Stomach smooth muscle (tissue), 2 donors: ENCODE results near the gene CPNE4.

Experiments used
- H3K27ac ChIP-seq: one replicate; pipeline ENCODE4 v1.7.0; 2013; ENCODE audit warnings: mild to moderate bottlenecking, low read length, inconsistent platforms
- H3K27me3 ChIP-seq, 2 donors: one replicate each; pipeline ENCODE4 v1.7.0; 2013; ENCODE audit warnings: low read length in 2 of 2; ENCODE audit not compliant: insufficient read depth in 2 of 2, control insufficient read depth in 1 of 2
- H3K36me3 ChIP-seq, 2 donors: one replicate each; pipeline ENCODE4 v1.7.0; 2013; ENCODE audit warnings: low read length in 2 of 2; ENCODE audit not compliant: control insufficient read depth in 2 of 2, insufficient read depth in 2 of 2
- H3K4me1 ChIP-seq: one replicate; pipeline ENCODE4 v1.7.0; 2013; ENCODE audit warnings: low read length; ENCODE audit not compliant: control insufficient read depth, insufficient read depth
- H3K4me3 ChIP-seq, 2 donors: one replicate each; pipeline ENCODE4 v1.7.0; 2013; ENCODE audit warnings: low read length in 2 of 2
- H3K9ac ChIP-seq, 2 donors: one replicate each; pipeline ENCODE4 v1.7.0; 2013; ENCODE audit warnings: low read length in 2 of 2, mild to moderate bottlenecking in 1 of 2
- H3K9me3 ChIP-seq, 2 donors: one replicate each; pipeline ENCODE4 v1.7.0; 2013; ENCODE audit warnings: low read length in 2 of 2; ENCODE audit not compliant: control insufficient read depth in 2 of 2
- donor health status: healthy.
- donor health status: Pancreatic carcinoma.

Gene CPNE4

DNA sequence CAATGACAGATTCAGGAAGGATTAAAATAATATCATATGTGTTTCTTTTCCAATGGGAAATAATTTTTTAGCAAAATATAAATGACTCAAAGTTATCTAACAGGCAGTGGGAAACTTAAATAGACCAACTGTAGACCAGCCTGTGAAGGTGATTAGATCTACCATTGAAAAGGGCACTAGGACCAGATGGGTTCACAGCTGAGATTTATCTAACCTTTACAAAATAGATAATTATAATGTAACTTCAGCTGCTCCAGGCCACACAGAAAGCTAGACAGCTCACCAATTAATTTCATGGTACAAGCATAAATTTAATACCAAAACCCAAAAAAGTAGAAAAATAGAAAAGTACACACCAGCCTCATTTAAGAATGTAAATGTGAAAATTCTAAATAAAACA is 291.7 kb downstream of the CPNE4 start:
- Histone ChIP-seq H3K4me3 (no peak overlapping the region), H3K27ac (no peak overlapping the region), H3K4me1 (no peaks in the 10 kb centered on the region), H3K9me3 (no peaks in the 10 kb centered on the region), H3K36me3 (no peaks in the 10 kb centered on the region), H3K9ac (no peak overlapping the region), H3K27me3 (no peaks in the 10 kb centered on the region)

DNA sequence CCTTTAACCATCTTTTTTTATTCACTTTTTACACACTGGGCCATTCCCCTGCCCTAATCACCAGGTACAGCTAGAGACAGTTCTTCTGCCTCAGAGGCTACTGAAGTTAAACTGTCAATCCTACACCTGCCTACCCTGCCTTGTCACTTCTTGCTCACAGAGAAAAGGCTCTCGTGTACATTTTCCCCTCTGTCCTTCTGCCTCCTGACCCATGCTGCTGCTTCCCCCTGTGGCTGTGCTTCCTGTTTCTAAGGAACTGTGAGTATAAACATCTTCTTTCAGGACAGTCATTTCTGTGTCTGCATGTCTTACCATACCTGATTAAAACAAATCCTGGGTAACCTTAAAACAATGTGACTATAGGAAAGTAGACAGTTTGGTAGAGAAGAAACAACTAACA is 295.6 kb downstream of the CPNE4 start:
- Histone ChIP-seq H3K9ac (no peak overlapping the region), H3K36me3 (no peaks in the 10 kb centered on the region), H3K4me1 (no peaks in the 10 kb centered on the region), H3K4me3 (no peak overlapping the region), H3K27ac (no peak overlapping the region), H3K9me3 (no peaks in the 10 kb centered on the region), H3K27me3 (no peaks in the 10 kb centered on the region)

DNA sequence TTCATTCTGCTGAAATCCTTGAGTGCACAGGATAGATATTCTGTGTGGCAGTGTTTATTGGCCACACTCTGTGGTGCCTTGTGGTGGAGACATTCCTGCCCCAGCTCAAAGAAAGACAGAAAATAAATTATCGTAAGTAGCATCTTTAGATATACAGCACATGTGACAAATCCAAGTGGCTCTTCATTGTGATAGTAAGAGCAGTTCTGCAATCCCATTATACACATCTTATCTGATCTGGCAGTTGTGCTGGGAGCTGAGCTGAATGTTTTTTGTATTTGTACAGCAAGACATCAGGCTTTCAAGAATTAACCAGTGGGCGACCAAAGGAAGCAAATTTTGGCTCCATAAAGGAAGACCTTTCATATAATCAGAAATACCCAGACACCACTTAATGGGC is 296.7 kb downstream of the CPNE4 start:
- H3K27ac ChIP-seq = no peak overlapping the region
- no peaks in the 10 kb centered on the region for H3K4me1 ChIP-seq
- no peak overlapping the region for H3K4me3 ChIP-seq
- H3K36me3 ChIP-seq = no peaks in the 10 kb centered on the region
- no peaks in the 10 kb centered on the region for H3K27me3 ChIP-seq
- H3K9ac ChIP-seq = no peak overlapping the region
- H3K9me3 ChIP-seq = no peaks in the 10 kb centered on the region

DNA sequence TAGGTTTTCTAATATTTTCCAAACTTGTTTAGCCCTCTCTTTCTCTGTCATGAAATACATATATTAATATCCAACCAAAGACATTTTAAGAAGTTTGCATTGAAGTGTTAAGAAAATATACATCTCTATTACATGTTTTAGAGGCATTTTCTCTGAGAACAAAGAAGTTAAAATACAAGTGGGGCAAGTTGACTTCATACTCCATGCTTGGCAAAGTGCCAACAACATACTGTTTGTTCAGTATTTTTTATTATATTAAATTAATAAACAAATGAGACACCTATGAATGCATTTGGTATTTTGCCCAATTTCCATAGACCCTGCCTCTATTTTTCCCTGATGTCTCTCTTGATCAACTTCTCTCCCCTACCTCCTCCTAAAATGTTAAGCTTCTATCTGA is 299.3 kb downstream of the CPNE4 start:
- H3K4me3 ChIP-seq = no peak overlapping the region
- peaks cover 0 to 2% of the 10 kb centered on the region in 2 donors for H3K27me3 ChIP-seq
- no peak overlapping the region for H3K9ac ChIP-seq
- H3K27ac ChIP-seq = no peak overlapping the region
- H3K9me3 ChIP-seq = no peaks in the 10 kb centered on the region
- no peaks in the 10 kb centered on the region for H3K36me3 ChIP-seq
- no peaks in the 10 kb centered on the region for H3K4me1 ChIP-seq

DNA sequence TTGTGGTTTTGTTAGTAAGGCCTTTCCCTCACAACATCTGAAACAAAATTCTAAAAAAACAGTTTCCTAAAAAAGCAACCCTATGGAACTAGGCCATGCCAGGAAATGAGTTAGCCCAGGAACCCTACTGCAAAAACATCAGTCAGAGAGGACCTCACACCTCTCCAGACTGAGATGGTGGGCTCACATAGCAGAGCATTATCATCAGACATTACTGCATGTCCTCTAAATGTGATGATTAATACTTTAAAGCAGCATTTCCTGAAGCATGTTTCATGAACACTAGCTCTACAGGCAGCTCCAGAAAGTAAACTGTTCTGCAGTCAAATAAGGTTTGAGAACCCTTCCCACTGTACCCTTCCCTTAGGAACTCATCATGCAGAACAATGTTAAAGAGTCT is 299.7 kb downstream of the CPNE4 start:
- no peaks in the 10 kb centered on the region for H3K4me1 ChIP-seq
- H3K27ac ChIP-seq = no peak overlapping the region
- H3K36me3 ChIP-seq = no peaks in the 10 kb centered on the region
- peaks cover 0 to 2% of the 10 kb centered on the region in 2 donors for H3K27me3 ChIP-seq
- H3K9ac ChIP-seq = no peak overlapping the region
- H3K4me3 ChIP-seq = no peak overlapping the region
- H3K9me3 ChIP-seq = no peaks in the 10 kb centered on the region

DNA sequence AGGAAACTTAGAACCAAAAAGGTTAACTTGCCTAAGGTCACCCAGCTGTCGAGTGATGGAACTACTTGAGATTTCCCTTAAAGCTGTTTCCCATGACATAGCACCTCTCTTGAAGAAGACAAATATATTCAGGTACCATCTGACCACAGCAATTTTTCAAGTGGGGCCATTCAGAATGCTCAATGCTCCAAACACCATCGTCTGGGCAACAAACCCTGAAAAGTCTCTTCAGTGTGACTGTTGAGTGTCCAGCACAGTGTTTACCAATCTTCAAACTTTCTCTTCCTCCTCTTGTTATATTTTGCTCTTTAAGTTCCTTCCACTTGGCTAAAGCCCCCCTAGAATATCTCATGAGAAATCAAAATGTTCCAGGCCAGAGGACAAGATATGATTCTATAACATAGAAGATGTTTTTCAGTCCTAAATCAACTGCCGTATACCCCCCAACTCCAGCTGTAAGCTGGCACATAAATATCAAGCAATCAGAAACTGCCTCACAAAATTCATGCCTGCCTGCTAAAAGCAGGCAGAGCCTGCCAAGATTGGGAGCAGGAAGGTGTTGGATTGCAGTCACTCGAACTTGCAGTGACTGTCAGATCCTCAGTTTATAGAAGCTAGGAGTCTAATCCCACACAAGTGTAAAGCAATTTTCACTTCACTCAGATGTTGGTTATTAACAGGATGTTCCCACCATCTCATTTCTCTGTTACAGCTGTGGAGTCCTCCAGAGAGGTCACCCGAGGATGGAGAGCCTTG is 301.6 kb downstream of the CPNE4 start:
- no peaks in the 10 kb centered on the region for H3K36me3 ChIP-seq
- no peaks in the 10 kb centered on the region for H3K4me1 ChIP-seq
- H3K4me3 ChIP-seq = no peak overlapping the region
- H3K9ac ChIP-seq = no peak overlapping the region
- H3K9me3 ChIP-seq = no peaks in the 10 kb centered on the region
- no peak overlapping the region for H3K27ac ChIP-seq
- peaks cover 0 to 2% of the 10 kb centered on the region in 2 donors for H3K27me3 ChIP-seq

DNA sequence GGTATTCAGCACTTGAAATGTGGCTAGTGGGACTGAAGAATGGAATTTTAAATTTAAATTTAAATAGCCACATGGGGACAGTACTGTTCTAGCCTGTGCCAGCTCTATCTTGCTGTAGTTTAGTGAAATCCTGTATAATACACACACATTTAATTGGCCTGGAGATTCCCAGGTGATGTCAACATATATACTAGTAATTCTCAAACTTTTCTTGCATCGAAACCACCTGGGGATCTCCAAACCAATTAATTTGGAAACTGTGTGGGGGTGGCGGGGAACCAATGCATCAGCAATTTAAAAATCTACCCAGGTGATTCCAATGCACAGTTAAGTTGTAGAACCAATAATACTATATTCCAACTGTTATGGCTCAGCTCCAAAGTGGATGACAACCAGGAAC is 303.1 kb downstream of the CPNE4 start:
- peaks cover 0 to 2% of the 10 kb centered on the region in 2 donors for H3K27me3 ChIP-seq

DNA sequence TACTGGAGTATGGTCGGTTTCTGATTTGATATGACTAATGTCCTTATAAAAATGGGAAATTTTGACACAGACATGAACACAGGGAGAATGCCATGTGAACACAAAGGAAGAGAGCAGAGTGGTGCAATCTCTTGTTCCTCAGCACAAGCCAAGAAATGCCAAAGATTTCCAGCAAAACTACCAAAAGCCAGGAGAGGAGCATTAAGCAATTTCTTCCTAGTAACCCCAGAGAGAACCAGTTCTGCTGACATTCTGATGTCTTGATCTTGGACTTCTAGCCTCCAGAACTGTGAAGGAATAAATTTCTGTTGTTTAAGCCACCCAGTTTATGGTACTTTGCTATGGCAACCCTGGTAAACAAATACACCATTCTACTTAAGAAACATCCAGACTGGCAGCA is 304.2 kb downstream of the CPNE4 start:
- no peak overlapping the region for H3K9ac ChIP-seq
- H3K36me3 ChIP-seq = no peaks in the 10 kb centered on the region
- no peak overlapping the region for H3K27ac ChIP-seq
- peaks cover 0 to 2% of the 10 kb centered on the region in 2 donors for H3K27me3 ChIP-seq
- H3K4me1 ChIP-seq = no peaks in the 10 kb centered on the region
- H3K4me3 ChIP-seq = no peak overlapping the region
- H3K9me3 ChIP-seq = no peaks in the 10 kb centered on the region

More for the DNA sequence above, 303.1 kb downstream of the CPNE4 start:
- no peaks in the 10 kb centered on the region for H3K9me3 ChIP-seq
- H3K4me1 ChIP-seq = no peaks in the 10 kb centered on the region
- no peaks in the 10 kb centered on the region for H3K36me3 ChIP-seq
- no peak overlapping the region for H3K9ac ChIP-seq
- H3K27ac ChIP-seq = no peak overlapping the region
- H3K4me3 ChIP-seq = no peak overlapping the region

DNA sequence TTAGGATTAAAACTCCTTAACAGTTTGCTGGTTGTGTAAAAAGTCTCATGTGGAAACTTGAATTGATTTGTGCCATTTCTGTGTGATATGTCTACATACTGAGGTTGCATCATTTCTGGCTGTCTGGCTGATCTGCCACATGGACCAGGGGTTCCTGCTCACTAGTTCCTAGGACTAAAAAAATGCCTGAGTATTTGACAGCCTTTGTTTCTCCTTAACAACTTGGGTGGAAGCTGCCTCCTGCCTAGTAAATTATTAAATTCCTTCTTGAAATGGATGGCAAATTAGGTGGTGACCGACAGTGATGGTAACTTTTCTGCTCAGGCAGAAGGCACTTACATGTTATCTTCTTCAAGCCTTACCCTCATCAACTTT is 305.2 kb downstream of the CPNE4 start:
- no peaks in the 10 kb centered on the region for H3K9me3 ChIP-seq
- no peaks in the 10 kb centered on the region for H3K4me1 ChIP-seq
- no peak overlapping the region for H3K27ac ChIP-seq
- no peaks in the 10 kb centered on the region for H3K36me3 ChIP-seq
- H3K9ac ChIP-seq = no peak overlapping the region
- peaks cover 0 to 2% of the 10 kb centered on the region in 2 donors for H3K27me3 ChIP-seq
- H3K4me3 ChIP-seq = no peak overlapping the region

DNA sequence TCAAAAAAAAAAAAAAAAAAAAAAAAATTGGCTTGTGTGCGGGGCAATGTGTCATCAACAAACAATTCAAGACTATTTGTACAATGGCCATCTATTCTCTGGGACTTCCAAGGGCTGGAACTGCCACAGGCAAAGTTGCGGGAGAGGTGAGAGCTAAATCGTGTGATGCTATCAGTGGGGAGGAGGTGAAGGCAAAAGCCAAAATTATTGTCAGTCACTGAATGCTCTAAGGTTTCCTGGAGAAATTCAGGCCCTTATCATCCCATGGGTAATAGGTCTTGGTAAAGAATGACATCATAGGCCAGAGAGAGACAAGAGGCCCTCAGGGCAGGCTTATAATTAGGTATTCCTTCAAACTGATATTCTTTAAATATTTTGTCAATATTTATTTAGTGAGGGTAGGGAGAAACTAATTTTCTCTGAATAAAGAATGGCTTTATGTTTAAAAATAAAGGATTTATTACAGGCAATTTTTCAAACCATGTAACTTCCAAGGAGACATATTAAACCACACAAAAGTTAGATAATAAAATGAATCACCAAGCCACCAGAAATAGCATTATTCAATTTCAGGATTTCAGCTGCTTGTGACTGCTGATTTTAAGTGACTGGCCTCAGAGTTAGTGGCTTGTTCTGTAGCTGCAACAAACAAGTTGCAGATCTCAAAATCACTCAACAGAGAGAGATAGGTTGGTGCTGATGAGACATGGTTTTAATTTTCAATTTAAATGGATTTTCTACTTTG is 305.7 kb downstream of the CPNE4 start:
- no peaks in the 10 kb centered on the region for H3K4me1 ChIP-seq
- no peak overlapping the region for H3K9ac ChIP-seq
- no peak overlapping the region for H3K27ac ChIP-seq
- peaks cover 0 to 2% of the 10 kb centered on the region in 2 donors for H3K27me3 ChIP-seq
- H3K36me3 ChIP-seq = no peaks in the 10 kb centered on the region
- H3K9me3 ChIP-seq = no peaks in the 10 kb centered on the region
- H3K4me3 ChIP-seq = no peak overlapping the region

DNA sequence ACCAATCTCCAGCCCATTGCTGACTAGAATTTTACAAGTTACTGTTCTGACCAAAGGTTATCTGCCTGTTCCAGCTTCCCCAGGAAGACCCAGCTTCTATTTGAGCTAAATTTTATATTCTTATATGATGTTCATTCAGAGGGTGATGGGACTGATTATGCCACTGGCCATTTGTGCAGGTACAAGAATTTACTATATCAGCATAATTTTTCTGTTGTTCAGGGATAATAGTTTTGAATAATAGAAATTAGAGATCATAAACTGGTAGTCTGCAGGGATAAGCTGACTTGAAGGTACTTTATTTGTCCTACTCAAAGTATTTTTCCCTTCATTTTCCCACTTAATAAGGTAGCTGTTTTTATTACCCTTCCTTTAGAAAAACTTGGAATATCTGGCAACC is 309.4 kb downstream of the CPNE4 start:
- no peaks in the 10 kb centered on the region for H3K36me3 ChIP-seq
- H3K9me3 ChIP-seq = no peaks in the 10 kb centered on the region
- no peak overlapping the region for H3K4me3 ChIP-seq
- no peaks in the 10 kb centered on the region for H3K4me1 ChIP-seq
- no peak overlapping the region for H3K27ac ChIP-seq
- no peak overlapping the region for H3K9ac ChIP-seq
- no peaks in the 10 kb centered on the region for H3K27me3 ChIP-seq
